ENCODE results near the gene TENM4.

The TENM4 gene

GRCh38 chr11:79418241-79418640, 22.6 kb downstream of the TENM4 start:
- no peak for DNase-seq (ENCODE audit: low spot score)

GRCh38 chr11:79417069-79417920, 23.5 kb downstream of the TENM4 start:
- DNase-seq (ENCODE audit: low spot score): no peak

GRCh38 chr11:79415912-79416311, 24.9 kb downstream of the TENM4 start:
- DNase-seq (ENCODE audit: low spot score): no peak

- DNase-seq (ENCODE audit: low spot score): no peak
Observed at GRCh38 chr11:79415411-79415810, 25.4 kb downstream of the TENM4 start.

GRCh38 chr11:79414644-79415317, 26.0 kb downstream of the TENM4 start:
- DNase-seq (ENCODE audit: low spot score): no peak

GRCh38 chr11:79414041-79414440, 26.8 kb downstream of the TENM4 start:
- DNase-seq (ENCODE audit: low spot score): no peak

- no peak for DNase-seq (ENCODE audit: low spot score)
Observed at GRCh38 chr11:79413268-79413667, 27.6 kb downstream of the TENM4 start.

GRCh38 chr11:79412761-79413160, 28.1 kb downstream of the TENM4 start:
- no peak for DNase-seq (ENCODE audit: low spot score)

GRCh38 chr11:79409330-79409729, 31.5 kb downstream of the TENM4 start:
- no peak for DNase-seq (ENCODE audit: low spot score)

- DNase-seq (ENCODE audit: low spot score): no peak
Observed at GRCh38 chr11:79406376-79406775, 34.5 kb downstream of the TENM4 start.

GRCh38 chr11:79404806-79405205, 36.0 kb downstream of the TENM4 start:
- DNase-seq (ENCODE audit: low spot score): no peak

- no peak for DNase-seq (ENCODE audit: low spot score)
Observed at GRCh38 chr11:79404325-79404724, 36.5 kb downstream of the TENM4 start.

GRCh38 chr11:79403839-79404238, 37.0 kb downstream of the TENM4 start:
- no peak for DNase-seq (ENCODE audit: low spot score)

GRCh38 chr11:79402912-79403311, 37.9 kb downstream of the TENM4 start:
- no peak for DNase-seq (ENCODE audit: low spot score)

- DNase-seq (ENCODE audit: low spot score): no peak
Observed at GRCh38 chr11:79400717-79401330, 40.0 kb downstream of the TENM4 start.

GRCh38 chr11:79400206-79400605, 40.6 kb downstream of the TENM4 start:
- DNase-seq (ENCODE audit: low spot score): no peak

GRCh38 chr11:79397252-79397651, 43.6 kb downstream of the TENM4 start:
- DNase-seq (ENCODE audit: low spot score): no peak

GRCh38 chr11:79396674-79397073, 44.2 kb downstream of the TENM4 start:
- DNase-seq (ENCODE audit: low spot score): no peak

GRCh38 chr11:79396001-79396400, 44.8 kb downstream of the TENM4 start:
- no peak for DNase-seq (ENCODE audit: low spot score)

GRCh38 chr11:79393362-79394043, 47.3 kb downstream of the TENM4 start:
- DNase-seq (ENCODE audit: low spot score): no peak

- no peak for DNase-seq (ENCODE audit: low spot score)
Observed at GRCh38 chr11:79392161-79392560, 48.7 kb downstream of the TENM4 start.

GRCh38 chr11:79390923-79391322, 49.9 kb downstream of the TENM4 start:
- DNase-seq (ENCODE audit: low spot score): no peak
